GM12878 (cell line): ENCODE measurements around the gene PLXNA2. TPM values are rescaled to one million over a fixed set of nuclear protein-coding genes. Genes with fewer than 3 reads are reported as not detected.

Source experiments
- ATAC-seq: fragments of 200-7000 bp; cut with Tn5 transposase; 3 replicates; pipeline ENCODE4 v1.9.1; 2020; ENCODE audit warnings: mild to moderate bottlenecking, moderate library complexity
- BruUV-seq: library from RNA; stranded (reverse); fragments of 400-500 nt; replicated peaks from 2 replicates; lab custom pipeline; 2021; lab: Mats Ljungman, UMichigan
- CTCF ChIA-PET: fragments of 300-600 bp; sonication (Branson Sonifier 250); formaldehyde crosslinking; extraction: SDS; loops from one replicate; lab custom pipeline; 2021; ENCODE audit warnings: inconsistent platforms; lab: Yijun Ruan, JAX
- POLR2A ChIA-PET: fragments of 350-600 bp; formaldehyde crosslinking; extraction: SDS; loops from one replicate; lab custom pipeline; 2021; ENCODE audit warnings: inconsistent platforms; lab: Charles Lee
- RAD21 ChIA-PET: fragments of 300-600 bp; sonication (Branson Sonifier 250); formaldehyde crosslinking; loops from one replicate; lab custom pipeline; 2023; ENCODE audit warnings: antibody characterized with exemption; ENCODE audit not compliant: unreplicated experiment; lab: Charles Lee
- SMC1A ChIA-PET: fragments of 300-600 bp; sonication (Branson Sonifier 250); formaldehyde crosslinking; loops from one replicate; lab custom pipeline; 2023; ENCODE audit not compliant: unreplicated experiment, uncharacterized antibody; lab: Charles Lee
- DNase-seq: peaks from one replicate; pipeline ENCODE4 v3.0.0-alpha.2; 2011; ENCODE audit warnings: low read depth, low spot score
- FAIRE-seq: peaks from 3 replicates; lab custom pipeline; 2011; peaks lifted over from hg19 to GRCh38; lab: Jason Lieb, UNC
- H2AFZ ChIP-seq: 2 replicates; pipeline ENCODE4 v1.6.0; 2011; ENCODE audit warnings: low read depth, low read length, control low read depth; ENCODE audit not compliant: control insufficient read depth
- H3K27ac ChIP-seq: 2 replicates; pipeline ENCODE4 v1.5.1; 2011; ENCODE audit warnings: control low read depth; ENCODE audit not compliant: control insufficient read depth, insufficient read depth
- H3K27me3 ChIP-seq, 2 experiments: replicated peaks in 1 of 2; 2 replicates each; pipeline versions ENCODE4 v1.6.0 to v1.6.1; 2011; ENCODE audit warnings: low read length in 1 of 2; ENCODE audit not compliant: control insufficient read depth in 2 of 2, insufficient read depth in 2 of 2
- H3K36me3 ChIP-seq, 2 experiments: 2 replicates each; pipeline ENCODE4 v1.5.1; 2011; ENCODE audit warnings: low read length in 1 of 2; ENCODE audit not compliant: control insufficient read depth in 2 of 2, insufficient read depth in 2 of 2
- H3K4me1 ChIP-seq: 2 replicates; pipeline ENCODE4 v1.6.1; 2011; ENCODE audit warnings: mild to moderate bottlenecking, low read length, moderate library complexity, mixed read lengths; ENCODE audit not compliant: control insufficient read depth, insufficient read depth
- H3K4me2 ChIP-seq: 2 replicates; pipeline ENCODE4 v1.6.0; 2011; ENCODE audit warnings: control low read depth; ENCODE audit not compliant: control insufficient read depth, insufficient read depth
- H3K4me3 ChIP-seq: fragments of 200-600 bp; sonication (generic); 2 replicates; pipeline ENCODE4 v1.5.1; 2016
- H3K79me2 ChIP-seq: 2 replicates; pipeline ENCODE4 v1.6.0; 2011; ENCODE audit warnings: low read length; ENCODE audit not compliant: control insufficient read depth, insufficient read depth
- H3K9ac ChIP-seq: 2 replicates; pipeline ENCODE4 v1.8.0; 2011; ENCODE audit warnings: low read length, control low read depth, mixed read lengths; ENCODE audit not compliant: control insufficient read depth, insufficient read depth
- H3K9me3 ChIP-seq: replicated peaks from 3 replicates; pipeline ENCODE4 v1.5.1; 2011; ENCODE audit warnings: mild to moderate bottlenecking, low read length; ENCODE audit not compliant: control insufficient read depth, insufficient read depth
- H4K20me1 ChIP-seq: 2 replicates; pipeline ENCODE4 v1.6.0; 2011; ENCODE audit not compliant: control insufficient read depth, insufficient read depth
- CHD2 ChIP-seq: IDR thresholded peaks from 2 replicates; pipeline ENCODE4 v1.6.1; 2011; ENCODE audit warnings: low read depth, low read length, improper control_type of control experiment, borderline replicate concordance
- FOXK2 ChIP-seq: fragments of 450-650 bp; IDR thresholded peaks from 2 replicates; pipeline ENCODE4 v1.6.1; 2017; ENCODE audit warnings: mild to moderate bottlenecking, moderate library complexity
- HDAC2 ChIP-seq: fragments of 200-600 bp; sonication (generic); IDR thresholded peaks from 2 replicates; pipeline ENCODE4 v1.6.1; 2017
- MYC ChIP-seq: IDR thresholded peaks from 2 replicates; pipeline ENCODE4 v1.6.1; 2011; ENCODE audit warnings: mild to moderate bottlenecking, low read length, moderate library complexity, inconsistent platforms; ENCODE audit not compliant: insufficient read depth, insufficient replicate concordance, insufficient read length, severe bottlenecking
- POLR2AphosphoS5 ChIP-seq: IDR thresholded peaks from 2 replicates; pipeline ENCODE4 v1.6.1; 2011; ENCODE audit warnings: mild to moderate bottlenecking, low read length, inconsistent platforms
- SMAD1 ChIP-seq: fragments of 450-650 bp; IDR thresholded peaks from 2 replicates; pipeline ENCODE4 v1.6.1; 2018; ENCODE audit warnings: mild to moderate bottlenecking, low read depth; ENCODE audit not compliant: partially characterized antibody
- SUZ12 ChIP-seq: fragments of 200-600 bp; sonication (generic); IDR thresholded peaks from one replicate; pipeline ENCODE4 v1.6.1; 2018; ENCODE audit warnings: antibody characterized with exemption, mild to moderate bottlenecking; ENCODE audit not compliant: unreplicated experiment
- in situ Hi-C: fragments of 300-500 bp; cut with MboI; formaldehyde crosslinking; loops from 9 replicates; pipeline ENCODE4 v1.14.3; 2018; ENCODE audit warnings: mixed read lengths
- intact Hi-C: fragments of 100-400 bp; cut with micrococcal nuclease; formaldehyde crosslinking; loops from one replicate; pipeline ENCODE4 v1.14.2; 2022; ENCODE audit not compliant: unreplicated experiment
- polyA plus RNA-seq, 11 experiments: library from polyadenylated mRNA; depleted of rRNA in 4 of 11; unstranded in 6 of 11; stranded (reverse) in 5 of 11; fragments of >200 nt; fragmentation: Nextera tagmentation in 4 of 11; fragmentation: Illumina TruSeq in 1 of 11; extraction: Ambion mirVana in 4 of 11; extraction: Trizol in 1 of 11; gene quantifications; 1 replicate in 1 of 11; 2 replicates in 10 of 11; pipeline versions ENCODE4 v1.2.1 to v1.2.3, GENCODE V29; 2011 to 2016; ENCODE audit warnings: inconsistent platforms in 2 of 11, missing spikeins in 2 of 11, low read depth in 1 of 11
- total RNA-seq, 4 experiments: library from RNA; depleted of rRNA in 3 of 4; stranded (reverse); fragments of >200 nt in 3 of 4; fragmentation: Illumina TruSeq in 1 of 4; extraction: Trizol in 1 of 4; gene quantifications; 2 replicates each; pipeline versions ENCODE4 v1.2.1 to v1.2.3, GENCODE V29; 2013 to 2021
- TF ChIP-seq, protein P1 (sequence below): IDR thresholded peaks from 2 replicates; pipeline ENCODE4 v1.6.1; 2011; ENCODE audit warnings: borderline replicate concordance, low read depth, mild to moderate bottlenecking, moderate library complexity, mixed read lengths, low read length; ENCODE audit not compliant: insufficient read depth; ENCODE audit errors: extremely low read length

Gene PLXNA2
- total and polyA plus RNA-seq, 10 of the 15 experiments (the other 5 are each of a cell fraction or from before 2014, with no cell fraction given): under 0.01 to 0.08 (median 0.07) TPM; not detected in 4

DNA sequence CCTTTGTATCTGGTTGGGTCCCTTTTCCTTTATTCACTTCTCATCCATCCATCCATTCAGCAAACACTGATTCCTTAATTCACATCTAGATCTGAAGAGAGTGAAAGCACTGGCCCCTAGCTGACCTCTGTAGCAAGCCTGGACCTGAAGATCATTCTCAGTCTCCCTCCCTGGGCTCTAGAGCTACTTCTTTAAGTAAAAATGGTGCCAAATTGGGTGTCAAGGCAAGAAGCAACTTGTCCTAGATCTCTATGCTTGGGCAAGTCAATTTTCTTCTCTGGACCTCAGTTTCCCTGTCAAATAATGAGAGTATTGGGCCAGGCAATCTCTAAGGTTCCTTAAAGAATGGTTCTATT, 36.1 kb downstream of the PLXNA2 start:
- H3K4me2 ChIP-seq: no peak overlapping the region
- no peaks in the 10 kb centered on the region for H3K9me3 ChIP-seq
- no peaks in the 10 kb centered on the region for H3K4me1 ChIP-seq
- H3K27ac ChIP-seq: no peak overlapping the region
- ChIA-PET RAD21 (interaction anchor here (0.9 to 1.1 kb wide), 4 partner anchors 19 to 37 kb away, joined by 3 to 8 read pairs (median 5); no protein-coding TSS in a partner anchor), POLR2A (no interaction called here)
- no TSS peak for BruUV-seq
- H2AFZ ChIP-seq: no peak overlapping the region
- H3K79me2 ChIP-seq: no peaks in the 10 kb centered on the region
- intact Hi-C loops: no loop called here
- H3K4me3 ChIP-seq: no peak overlapping the region
- in situ Hi-C loops: no loop called here
- DNase-seq: no peak
- H3K36me3 ChIP-seq: no peaks in the 10 kb centered on the region
- no peak for TF ChIP-seq MYC
- no peak for TF ChIP-seq SUZ12
- no peak for TF ChIP-seq SMAD1
- TF ChIP-seq CHD2: no peak
- TF ChIP-seq, protein P1, sequence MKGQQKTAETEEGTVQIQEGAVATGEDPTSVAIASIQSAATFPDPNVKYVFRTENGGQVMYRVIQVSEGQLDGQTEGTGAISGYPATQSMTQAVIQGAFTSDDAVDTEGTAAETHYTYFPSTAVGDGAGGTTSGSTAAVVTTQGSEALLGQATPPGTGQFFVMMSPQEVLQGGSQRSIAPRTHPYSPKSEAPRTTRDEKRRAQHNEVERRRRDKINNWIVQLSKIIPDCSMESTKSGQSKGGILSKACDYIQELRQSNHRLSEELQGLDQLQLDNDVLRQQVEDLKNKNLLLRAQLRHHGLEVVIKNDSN: no peak
- TF ChIP-seq POLR2AphosphoS5: no peak
- TF ChIP-seq HDAC2: no peak
- TF ChIP-seq FOXK2: no peak
- TF ChIP-seq, all 136 proteins: peak for 0
- SMC1A ChIA-PET: interaction anchor here (0.7 to 3.2 kb wide), 7 partner anchors 10 to 79 kb away, joined by 3 to 19 read pairs (median 3); no protein-coding TSS in a partner anchor
- no peak for ATAC-seq
- no peaks in the 10 kb centered on the region for H4K20me1 ChIP-seq
- no peak for FAIRE-seq
- no peak overlapping the region for H3K9ac ChIP-seq
- CTCF ChIA-PET: interaction anchor here (0.6 to 2.6 kb wide), 8 partner anchors 10 to 186 kb away, joined by 3 to 7 read pairs (median 4); no protein-coding TSS in a partner anchor
- no peaks in the 10 kb centered on the region; a peak in 2 of 4 replicates for H3K27me3 ChIP-seq
